KMS-11 (cell line): ENCODE measurements around the gene CRELD2.

ENCODE experiments used
- H2AFZ ChIP-seq: fragments of 200-600 bp; sonication (generic); 2 replicates; pipeline ENCODE4 v1.6.1; 2016; ENCODE audit warnings: antibody characterized with exemption, mixed run types, low read depth
- H3K27ac ChIP-seq: fragments of 200-600 bp; sonication (generic); 2 replicates; pipeline ENCODE4 v1.6.1; 2016; ENCODE audit warnings: mild to moderate bottlenecking, mixed run types
- H3K27me3 ChIP-seq: fragments of 200-600 bp; sonication (generic); 2 replicates; pipeline ENCODE4 v1.6.1; 2017; ENCODE audit warnings: mild to moderate bottlenecking, low read depth, mixed run types, moderate library complexity; ENCODE audit not compliant: insufficient read depth
- H3K36me3 ChIP-seq: fragments of 200-600 bp; sonication (generic); 2 replicates; pipeline ENCODE4 v1.6.1; 2017; ENCODE audit warnings: mild to moderate bottlenecking, mixed run types; ENCODE audit not compliant: insufficient read depth
- H3K4me1 ChIP-seq: fragments of 200-600 bp; sonication (generic); 2 replicates; pipeline ENCODE4 v1.6.1; 2016; ENCODE audit warnings: mild to moderate bottlenecking, low read depth, mixed run types; ENCODE audit not compliant: poor library complexity, severe bottlenecking
- H3K4me2 ChIP-seq: fragments of 200-600 bp; sonication (generic); 2 replicates; pipeline ENCODE4 v1.7.0; 2016; ENCODE audit warnings: mild to moderate bottlenecking, mixed run types
- H3K4me3 ChIP-seq: fragments of 200-600 bp; sonication (generic); IDR thresholded peaks from 2 replicates; pipeline ENCODE4 v1.6.1; 2017; ENCODE audit warnings: low read depth, low read length, mixed read lengths; ENCODE audit not compliant: insufficient read depth
- H3K79me2 ChIP-seq: fragments of 200-600 bp; sonication (generic); 2 replicates; pipeline ENCODE4 v1.6.1; 2016; ENCODE audit warnings: low read depth, mixed run types; ENCODE audit not compliant: insufficient read depth
- H3K9ac ChIP-seq: fragments of 200-600 bp; sonication (generic); 2 replicates; pipeline ENCODE4 v1.6.1; 2016; ENCODE audit warnings: mild to moderate bottlenecking, mixed run types
- H4K20me1 ChIP-seq: fragments of 200-600 bp; sonication (generic); 2 replicates; pipeline ENCODE4 v1.6.1; 2016; ENCODE audit warnings: mild to moderate bottlenecking, mixed run types; ENCODE audit not compliant: insufficient read depth
- TF ChIP-seq, protein P1 (sequence below): fragments of 200-600 bp; sonication (generic); conservative IDR thresholded peaks from 2 replicates; pipeline ENCODE4 v1.6.1; 2017; ENCODE audit warnings: low read depth, mild to moderate bottlenecking, antibody characterized with exemption, low read length, moderate library complexity, mixed read lengths

The CRELD2 gene

DNA sequence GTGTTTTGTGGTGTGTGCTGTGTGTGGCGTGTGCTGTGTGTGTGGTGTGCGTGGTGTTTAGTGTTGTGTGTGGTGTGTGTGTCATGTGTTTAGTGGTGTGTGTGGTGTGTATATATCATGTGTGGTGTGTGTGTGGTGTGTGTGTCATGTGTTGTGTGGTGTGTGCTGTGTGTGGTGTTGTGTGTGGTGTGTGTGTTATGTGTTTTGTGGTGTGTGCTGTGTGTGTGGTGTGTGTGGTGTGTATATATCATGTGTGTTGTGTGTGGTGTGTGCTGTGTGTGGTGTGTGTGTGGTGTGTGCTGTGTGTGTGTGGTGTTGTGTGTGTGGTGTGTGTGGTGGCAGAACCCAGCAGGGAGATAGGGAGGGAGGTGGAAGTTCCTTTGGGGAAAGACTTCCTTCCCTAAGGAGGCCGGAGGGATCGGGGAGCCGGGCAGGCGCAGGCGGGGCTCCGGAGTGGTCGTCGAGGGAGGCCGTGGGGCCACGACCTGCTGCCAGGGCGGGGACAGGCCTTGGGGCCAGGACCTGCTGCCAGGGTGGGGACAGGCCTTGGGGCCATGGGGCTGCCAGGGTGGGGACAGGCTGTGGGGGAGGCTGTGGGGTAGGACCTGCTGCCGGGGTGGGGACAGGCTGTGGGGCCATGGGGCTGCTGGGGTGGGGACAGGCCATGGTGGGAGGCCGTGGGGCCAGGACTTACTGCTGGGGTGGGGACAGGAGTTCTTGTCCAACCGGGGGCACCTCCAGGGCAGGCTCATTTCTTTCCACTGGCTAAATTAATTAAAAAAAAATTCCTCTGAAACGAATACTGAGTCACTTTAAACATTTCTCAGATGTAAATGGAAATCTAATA is 57.3 kb downstream of the CRELD2 start:
- Histone ChIP-seq H3K27me3 (no peaks in the 10 kb centered on the region), H3K4me3 (no peak overlapping the region)
- TF ChIP-seq, protein P1, sequence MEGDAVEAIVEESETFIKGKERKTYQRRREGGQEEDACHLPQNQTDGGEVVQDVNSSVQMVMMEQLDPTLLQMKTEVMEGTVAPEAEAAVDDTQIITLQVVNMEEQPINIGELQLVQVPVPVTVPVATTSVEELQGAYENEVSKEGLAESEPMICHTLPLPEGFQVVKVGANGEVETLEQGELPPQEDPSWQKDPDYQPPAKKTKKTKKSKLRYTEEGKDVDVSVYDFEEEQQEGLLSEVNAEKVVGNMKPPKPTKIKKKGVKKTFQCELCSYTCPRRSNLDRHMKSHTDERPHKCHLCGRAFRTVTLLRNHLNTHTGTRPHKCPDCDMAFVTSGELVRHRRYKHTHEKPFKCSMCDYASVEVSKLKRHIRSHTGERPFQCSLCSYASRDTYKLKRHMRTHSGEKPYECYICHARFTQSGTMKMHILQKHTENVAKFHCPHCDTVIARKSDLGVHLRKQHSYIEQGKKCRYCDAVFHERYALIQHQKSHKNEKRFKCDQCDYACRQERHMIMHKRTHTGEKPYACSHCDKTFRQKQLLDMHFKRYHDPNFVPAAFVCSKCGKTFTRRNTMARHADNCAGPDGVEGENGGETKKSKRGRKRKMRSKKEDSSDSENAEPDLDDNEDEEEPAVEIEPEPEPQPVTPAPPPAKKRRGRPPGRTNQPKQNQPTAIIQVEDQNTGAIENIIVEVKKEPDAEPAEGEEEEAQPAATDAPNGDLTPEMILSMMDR = no peak

GRCh38 chr22:49976439-49977175 is 58.2 kb downstream of the CRELD2 start:
- Histone ChIP-seq H3K36me3 (no peaks in the 10 kb centered on the region), H3K4me1 (no peaks in the 10 kb centered on the region), H3K9ac (no peak overlapping the region), H4K20me1 (no peaks in the 10 kb centered on the region), H3K79me2 (no peaks in the 10 kb centered on the region), H3K4me3 (no peak overlapping the region), H3K27ac (no peak overlapping the region), H2AFZ (no peak overlapping the region), H3K27me3 (no peaks in the 10 kb centered on the region), H3K4me2 (no peak overlapping the region)
- TF ChIP-seq, protein P1 = no peak

More for the DNA sequence above, 57.3 kb downstream of the CRELD2 start:
- H4K20me1 ChIP-seq = no peaks in the 10 kb centered on the region
- H3K36me3 ChIP-seq = no peaks in the 10 kb centered on the region
- H3K79me2 ChIP-seq = no peaks in the 10 kb centered on the region
- H2AFZ ChIP-seq = no peak overlapping the region
- H3K4me1 ChIP-seq = no peaks in the 10 kb centered on the region
- no peak overlapping the region for H3K9ac ChIP-seq
- H3K4me2 ChIP-seq = no peak overlapping the region
- no peak overlapping the region for H3K27ac ChIP-seq
